ENCODE results near the gene CBX5.

Gene CBX5

DNA sequence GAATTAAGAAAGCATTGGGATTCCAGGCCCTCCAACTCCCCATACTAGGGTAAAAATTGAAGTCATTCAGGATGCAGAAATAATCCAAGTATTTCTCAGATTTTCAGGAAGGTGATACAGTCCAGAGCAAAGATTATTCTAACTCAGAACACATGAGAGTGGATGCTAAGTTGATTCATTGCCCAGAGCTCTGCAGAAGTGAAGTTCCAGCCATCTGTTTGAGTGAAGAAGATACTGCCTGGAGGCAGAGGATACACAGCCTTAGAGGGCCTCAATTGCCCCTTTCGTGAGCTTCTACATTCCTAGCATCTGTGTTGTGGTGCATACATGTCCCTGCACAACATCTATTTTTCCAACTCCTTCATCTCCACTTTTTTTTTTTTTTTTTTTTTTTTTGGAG is 54.3 kb downstream of the CBX5 start:
- DNase-seq (ENCODE audit: low read depth, low spot score) = no peak

- no peak for DNase-seq (ENCODE audit: low read depth, low spot score)
These were observed 57.3 kb downstream of the CBX5 start for GRCh38 chr12:54222609-54223008.

DNA sequence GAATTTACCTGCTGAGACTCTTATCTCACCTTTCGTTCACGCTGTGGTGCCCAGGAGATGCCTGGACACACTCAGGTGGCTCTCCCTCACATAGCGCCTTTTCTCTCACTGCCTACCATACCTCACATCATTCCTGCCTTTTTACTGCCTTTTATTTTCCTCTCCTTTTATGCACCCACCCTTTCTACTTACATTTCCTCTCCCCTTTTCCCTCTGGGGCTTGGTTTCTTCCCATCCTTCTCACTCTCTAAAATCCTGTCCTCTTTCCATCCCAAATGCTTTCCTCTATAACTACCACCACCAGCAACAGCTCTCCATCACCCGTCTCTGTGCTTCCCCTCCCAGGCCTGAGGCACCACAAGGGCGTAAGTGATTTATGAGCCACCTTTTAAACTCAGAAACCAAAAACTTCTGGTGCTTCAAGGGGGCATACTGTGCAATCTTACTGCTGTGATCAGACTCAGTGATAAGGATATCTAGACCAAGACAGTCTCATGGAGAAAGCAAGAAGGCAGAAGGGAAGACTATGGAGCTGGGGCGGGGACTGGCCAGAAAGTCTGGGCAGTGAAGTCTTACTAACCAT is 58.4 kb downstream of the CBX5 start:
- no peak for DNase-seq (ENCODE audit: low read depth, low spot score)

DNA sequence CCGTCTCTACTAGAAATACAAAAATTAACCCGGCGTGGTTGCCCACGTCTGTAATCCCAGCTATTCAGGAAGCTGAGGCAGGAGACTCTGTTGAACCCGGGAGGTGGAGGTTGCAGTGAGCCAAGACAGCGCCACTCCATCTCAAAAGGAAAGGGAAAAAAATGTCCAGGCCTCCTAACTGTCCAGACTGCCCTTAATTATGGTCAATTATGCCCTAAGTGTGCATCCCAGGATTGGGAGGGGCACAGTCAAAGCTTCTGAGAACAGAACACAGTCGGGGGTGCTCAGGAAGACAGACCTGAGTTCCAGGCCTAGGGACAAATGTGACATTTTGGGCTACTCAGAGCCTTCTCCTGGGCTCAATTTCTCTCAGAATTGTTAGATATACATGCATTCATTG is 59.4 kb downstream of the CBX5 start:
- no peak for DNase-seq (ENCODE audit: low read depth, low spot score)

- DNase-seq (ENCODE audit: low read depth, low spot score) = peak; percentile 37
These were observed 59.8 kb downstream of the CBX5 start for GRCh38 chr12:54220092-54220557.

- no peak for DNase-seq (ENCODE audit: low read depth, low spot score)
These were observed 62.1 kb downstream of the CBX5 start for GRCh38 chr12:54217774-54218241.

DNA sequence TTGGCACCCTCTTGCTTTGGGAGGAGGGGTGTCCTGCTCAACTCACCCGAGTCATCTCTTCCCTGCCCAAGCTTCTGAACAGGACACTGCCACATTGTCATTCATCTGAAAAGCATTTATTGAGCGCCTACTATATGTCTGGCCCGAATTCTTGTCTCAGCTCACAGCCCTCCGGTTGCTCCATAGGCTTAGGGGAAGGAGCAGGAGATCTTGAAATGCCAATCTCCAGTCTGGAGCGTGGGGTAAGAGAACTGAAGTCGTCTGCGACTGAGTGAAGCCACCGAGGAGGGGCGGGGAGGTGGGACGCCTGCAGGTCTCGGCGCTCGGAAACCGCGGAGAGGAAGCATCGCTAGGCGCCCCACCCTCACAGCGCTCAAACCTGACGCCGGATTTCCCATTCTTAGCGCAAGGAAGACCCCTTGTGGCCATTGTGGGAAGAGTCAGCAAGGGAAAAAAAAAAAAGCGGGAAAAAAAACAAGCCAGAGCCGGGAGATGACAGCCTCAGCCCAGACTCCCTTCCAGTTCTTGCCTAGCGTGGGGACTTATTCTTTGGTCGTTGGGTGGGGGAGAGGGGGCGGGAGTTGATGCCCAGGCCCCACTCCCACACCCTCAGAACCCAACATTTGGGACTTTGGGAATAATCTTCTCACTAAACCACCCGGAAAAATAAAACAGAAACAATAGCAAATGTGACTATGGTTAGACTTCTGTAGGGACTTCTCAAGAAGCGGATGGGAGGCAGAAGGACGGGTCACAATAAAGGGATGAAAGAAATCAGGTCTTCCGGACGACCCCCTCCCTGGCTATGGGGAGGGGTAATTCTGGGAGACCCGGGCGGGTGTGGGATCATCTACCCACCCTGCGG is 62.9 kb downstream of the CBX5 start:
- no peak for DNase-seq (ENCODE audit: low read depth, low spot score)

DNA sequence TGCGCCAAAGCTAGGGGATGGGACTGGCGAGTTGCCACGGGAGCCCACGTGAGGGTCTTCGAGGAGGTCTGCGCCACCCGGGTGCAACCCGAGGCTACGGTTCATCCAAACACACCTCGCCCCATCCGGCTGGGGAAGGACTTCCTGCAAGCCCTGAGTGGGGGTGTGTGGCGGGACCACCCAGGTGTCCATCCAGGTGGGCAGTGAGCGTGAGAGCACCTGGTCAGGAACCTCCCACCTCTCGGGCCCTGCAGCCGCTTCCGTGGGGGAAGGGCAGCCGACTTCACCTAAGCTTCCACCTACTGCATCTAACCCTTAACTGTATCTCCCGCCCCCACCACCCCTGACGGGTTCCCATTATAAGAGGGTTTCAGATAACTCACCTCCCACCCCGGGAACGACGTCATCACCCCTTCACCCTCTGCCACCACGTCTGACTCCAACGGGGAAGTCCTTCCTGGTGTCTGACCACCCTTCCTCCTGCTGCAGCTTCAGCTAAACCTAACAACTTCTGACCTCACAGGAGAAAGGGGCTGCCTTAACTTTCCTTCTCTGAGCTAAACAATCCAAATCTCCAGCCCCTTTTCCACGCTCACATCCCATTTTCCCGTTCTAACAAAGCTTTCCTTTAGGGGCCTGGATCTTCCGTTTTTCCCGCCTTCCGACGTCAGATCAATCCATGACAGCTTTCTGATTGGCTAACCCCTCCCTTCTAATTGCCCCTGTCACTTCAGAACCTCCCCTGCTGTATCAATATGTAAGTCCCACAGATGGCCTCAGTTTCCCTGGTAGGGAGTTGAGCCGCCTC is 63.7 kb downstream of the CBX5 start:
- DNase-seq (ENCODE audit: low read depth, low spot score) = no peak

- peak; percentile 87 for DNase-seq (ENCODE audit: low read depth, low spot score)
These were observed 65.1 kb downstream of the CBX5 start for GRCh38 chr12:54214553-54215406.

- no peak for DNase-seq (ENCODE audit: low read depth, low spot score)
These were observed 66.8 kb downstream of the CBX5 start for GRCh38 chr12:54213079-54213478.

GRCh38 chr12:54211920-54212319 is 68.0 kb downstream of the CBX5 start:
- no peak for DNase-seq (ENCODE audit: low read depth, low spot score)

- no peak for DNase-seq (ENCODE audit: low read depth, low spot score)
These were observed 69.5 kb downstream of the CBX5 start for GRCh38 chr12:54210400-54210790.

DNA sequence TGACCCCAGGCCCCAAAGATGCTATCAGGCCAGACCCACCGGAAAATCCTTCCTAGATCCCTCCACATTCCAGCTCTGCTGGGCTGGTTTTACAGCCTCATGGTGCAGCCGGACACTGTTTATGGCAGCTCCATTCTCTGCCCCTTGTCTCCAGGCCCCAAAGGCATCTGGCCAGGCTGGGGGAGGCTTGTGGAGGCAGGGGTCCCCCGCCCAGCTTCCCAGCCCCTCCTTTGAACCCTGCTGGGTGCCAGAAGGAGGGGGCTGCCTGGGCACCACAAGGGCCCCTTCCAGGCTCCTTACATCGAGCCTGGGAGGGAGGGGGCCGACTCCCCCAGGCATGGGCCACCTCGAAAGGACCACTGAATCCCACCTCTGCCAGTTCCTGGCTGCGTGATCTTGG is 71.3 kb downstream of the CBX5 start:
- DNase-seq (ENCODE audit: low read depth, low spot score) = no peak

DNA sequence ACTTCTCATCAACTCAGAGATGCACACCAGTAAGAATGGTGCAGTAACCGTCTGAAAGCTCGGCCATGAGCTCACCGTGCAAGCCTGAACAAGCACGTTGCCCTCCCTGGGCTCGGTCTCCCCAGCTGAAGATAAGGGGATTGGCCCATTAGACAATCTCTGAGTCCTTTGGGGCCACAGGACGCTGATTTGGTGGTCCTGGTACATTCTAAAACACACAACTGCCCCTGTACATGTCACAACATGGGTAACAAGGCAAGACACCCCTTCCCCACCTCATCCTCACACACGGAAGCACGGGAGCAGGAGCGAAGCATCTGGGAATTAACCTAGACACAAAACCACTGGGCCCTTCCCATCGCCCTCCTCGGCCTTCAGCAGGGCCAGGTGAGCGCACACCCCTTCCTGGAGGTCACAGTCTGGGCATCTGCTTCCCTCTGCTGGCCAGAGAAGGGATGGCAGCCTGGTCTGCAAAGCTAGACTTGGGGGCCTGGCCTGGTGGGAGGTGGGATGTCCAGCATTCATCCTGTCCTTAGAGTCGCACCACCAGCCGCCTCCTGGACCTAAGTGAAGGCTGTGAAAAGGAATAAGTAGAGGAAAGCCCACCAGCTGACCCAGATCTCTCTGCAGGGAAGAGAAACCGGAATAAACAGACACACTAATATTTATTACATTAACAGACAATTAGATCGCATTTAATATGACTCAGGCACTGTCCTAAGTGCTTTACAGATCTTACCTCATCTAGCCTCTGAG is 72.2 kb downstream of the CBX5 start:
- peak; percentile 53 for DNase-seq (ENCODE audit: low read depth, low spot score)

- no peak for DNase-seq (ENCODE audit: low read depth, low spot score)
These were observed 73.1 kb downstream of the CBX5 start for GRCh38 chr12:54206791-54207190.

DNA sequence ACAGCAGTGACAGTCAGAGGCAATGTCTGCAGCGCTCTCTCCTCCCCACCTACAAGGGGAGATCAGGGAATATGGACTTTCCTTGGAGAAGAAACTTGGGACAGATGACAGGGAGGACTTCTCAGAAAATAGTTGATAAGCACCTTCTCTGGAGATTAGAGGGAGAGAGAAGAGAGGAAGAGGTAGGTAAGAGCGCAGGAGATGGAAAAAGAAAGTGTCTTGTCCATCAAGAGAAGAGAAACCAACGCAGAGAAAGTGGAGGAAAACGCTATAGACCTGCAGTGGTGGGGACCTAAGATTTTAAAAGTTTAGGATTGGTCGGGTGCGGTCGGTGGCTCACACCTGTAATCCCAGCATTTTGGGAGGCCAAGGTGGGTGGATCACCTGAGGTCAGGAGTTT is 75.6 kb downstream of the CBX5 start:
- DNase-seq (ENCODE audit: low read depth, low spot score) = no peak

DNA sequence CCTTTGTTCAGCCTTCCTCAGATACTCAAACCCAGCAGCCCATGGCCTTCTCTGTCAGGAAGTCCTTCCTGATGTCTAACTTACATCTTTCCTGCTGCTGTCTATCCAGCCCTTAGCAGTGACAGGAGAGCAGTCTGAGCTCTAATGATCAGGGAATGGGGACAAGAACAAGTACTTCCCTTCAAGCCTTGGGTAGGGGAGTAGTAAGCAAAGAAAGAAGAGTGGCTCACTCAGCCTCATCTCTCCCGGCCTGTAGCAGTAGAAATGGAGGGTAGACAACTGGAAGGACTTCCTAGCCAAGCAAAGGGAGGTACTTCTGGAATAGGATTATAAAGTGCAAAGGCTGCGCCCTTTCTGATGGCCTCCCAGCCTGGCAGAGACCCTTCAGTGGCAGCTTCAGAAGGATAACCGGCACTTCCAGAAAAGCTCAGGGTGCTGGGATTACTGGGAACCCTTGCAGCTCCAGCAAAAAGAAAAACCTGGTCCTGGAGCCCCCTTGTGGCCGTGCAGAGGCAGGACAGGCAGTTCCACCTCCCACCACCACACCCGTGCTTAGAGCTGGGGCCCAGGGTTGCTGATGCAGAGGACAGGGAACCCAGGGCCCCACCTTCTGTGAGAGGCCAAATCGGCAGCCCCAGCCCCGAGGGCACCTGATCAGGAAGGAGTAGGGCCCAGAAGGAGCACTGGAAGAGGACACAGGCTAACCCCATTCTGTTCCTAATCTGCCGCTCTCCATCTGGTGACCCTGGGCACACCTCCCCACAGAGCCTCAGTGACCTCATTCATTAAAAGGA is 78.7 kb downstream of the CBX5 start:
- peak; percentile 29 for DNase-seq (ENCODE audit: low read depth, low spot score)

DNA sequence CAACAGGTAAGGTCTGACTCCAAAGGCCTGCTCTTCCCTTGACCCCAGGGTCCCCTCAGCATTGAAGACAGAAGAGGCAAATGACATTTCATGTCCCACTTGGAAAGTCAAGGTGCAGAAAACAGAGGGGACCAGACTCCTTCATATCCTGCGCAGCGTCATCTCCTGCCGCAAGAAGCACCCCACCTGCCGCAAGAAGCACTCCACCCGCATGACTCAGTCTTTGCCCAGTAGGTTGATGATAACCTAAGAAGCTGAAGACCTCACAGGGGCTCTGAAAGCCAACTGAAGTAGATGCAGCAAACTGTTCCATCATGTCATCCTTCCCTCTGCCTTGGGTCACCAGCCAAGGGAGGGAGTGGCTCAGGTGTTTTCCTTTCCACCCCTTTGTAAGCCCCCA is 79.5 kb downstream of the CBX5 start:
- DNase-seq (ENCODE audit: low read depth, low spot score) = no peak

- DNase-seq (ENCODE audit: low read depth, low spot score) = no peak
These were observed 80.0 kb downstream of the CBX5 start for GRCh38 chr12:54199917-54200316.

DNA sequence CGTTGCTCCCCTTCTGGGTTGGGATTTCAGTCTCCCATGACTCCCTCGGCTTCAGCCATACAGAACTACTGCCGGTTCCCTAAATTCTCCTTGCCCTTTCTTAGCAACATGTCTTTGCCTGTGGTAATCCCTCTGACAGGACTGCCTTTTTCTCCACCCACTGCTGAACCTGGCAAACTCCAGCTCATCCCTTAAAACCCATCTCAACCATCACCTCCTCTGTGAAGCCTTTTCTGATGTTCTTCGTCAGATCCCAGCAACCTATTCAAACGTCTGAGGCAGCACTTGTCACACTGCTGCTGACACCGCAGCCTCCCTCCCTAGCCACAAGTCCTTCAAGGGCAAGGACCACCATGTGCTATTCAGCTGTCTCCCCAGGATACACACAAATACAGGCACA is 80.9 kb downstream of the CBX5 start:
- no peak for DNase-seq (ENCODE audit: low read depth, low spot score)
